Inferior parietal cortex (tissue), 1 donor: ENCODE results near the gene RIPOR3.

ENCODE experiments used
- DNase-seq: peaks from one replicate; pipeline ENCODE4 v3.0.0-alpha.2; 2016; ENCODE audit errors: extremely low spot score

Gene RIPOR3

DNA sequence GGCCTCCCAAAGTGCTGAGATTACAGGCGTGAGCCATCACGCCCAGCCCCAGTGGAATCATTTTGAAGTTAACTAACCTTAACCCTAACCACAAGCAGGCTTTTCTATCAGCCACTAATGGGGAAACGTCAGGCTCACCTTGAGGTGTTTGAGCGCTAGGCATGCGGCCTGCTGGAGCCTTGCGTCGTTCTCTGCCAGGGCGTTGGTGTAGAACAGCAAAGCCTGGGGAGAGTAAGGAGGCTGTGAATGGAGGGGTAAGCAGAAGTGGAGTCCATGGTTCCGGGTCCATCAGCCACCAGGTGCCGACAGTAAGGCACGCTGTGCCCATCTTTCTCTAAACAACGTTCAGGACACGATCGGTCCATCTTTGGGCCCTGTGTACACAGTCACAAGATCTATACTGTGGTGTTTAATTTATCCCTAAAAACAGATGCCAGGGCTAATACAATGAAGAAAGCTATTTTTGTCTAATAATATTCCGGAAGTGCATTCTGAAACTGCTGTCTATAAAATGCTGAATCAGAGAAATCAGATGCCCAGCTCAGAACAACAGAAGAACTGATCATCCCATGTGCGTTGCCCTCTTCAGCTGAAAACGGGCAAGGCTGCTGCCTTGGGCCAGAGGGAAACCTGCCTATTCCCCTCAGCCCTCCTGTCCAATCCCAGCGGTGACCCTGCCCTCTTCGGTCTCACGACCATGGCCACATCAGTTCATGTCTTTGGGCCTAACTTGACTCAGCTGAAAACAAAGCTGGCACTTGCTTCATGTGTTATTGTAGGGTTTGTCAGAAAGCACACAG lies 101.6 kb downstream of the RIPOR3 start:
- DNase-seq = no peak

- no peak for DNase-seq
Measured at GRCh38 chr20:50588034-50588736, 103.2 kb downstream of the RIPOR3 start.

DNA sequence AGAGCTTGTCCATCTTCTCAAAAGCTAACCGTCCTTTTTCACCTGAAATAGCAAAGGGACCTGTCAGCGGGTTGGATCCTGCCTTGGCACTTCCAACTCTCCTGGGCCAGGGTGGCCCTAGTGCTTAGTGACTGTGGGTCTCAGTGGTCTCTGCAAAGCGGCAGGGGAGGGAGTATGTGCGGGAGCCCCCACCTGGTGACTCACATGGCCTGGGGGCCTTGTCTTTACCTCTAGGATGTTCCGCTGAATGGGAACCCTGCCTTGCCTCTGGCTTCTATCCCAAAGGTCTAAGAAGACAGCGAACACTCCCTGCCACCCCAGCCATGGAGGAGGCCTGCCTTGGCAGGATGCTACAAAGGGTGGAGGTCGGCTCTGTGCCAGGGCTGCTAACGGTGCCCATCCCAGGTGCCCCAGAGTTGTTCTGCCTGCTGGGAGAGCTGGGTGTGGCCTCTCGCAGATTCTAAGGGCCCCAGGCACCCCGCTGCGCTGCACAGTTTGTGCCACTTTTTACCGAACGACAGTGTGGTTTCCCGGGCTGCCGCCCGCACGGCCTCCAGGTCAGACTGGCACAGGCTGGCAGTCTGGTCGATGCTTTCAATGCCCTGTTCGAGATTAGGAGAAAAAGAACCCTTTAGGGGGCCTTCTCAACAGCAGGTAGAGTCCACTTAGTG lies 103.9 kb downstream of the RIPOR3 start:
- DNase-seq = no peak

- no peak for DNase-seq
Measured at GRCh38 chr20:50586531-50587232, 104.7 kb downstream of the RIPOR3 start.

- DNase-seq = no peak
Measured at GRCh38 chr20:50585678-50586077, 105.7 kb downstream of the RIPOR3 start.

DNA sequence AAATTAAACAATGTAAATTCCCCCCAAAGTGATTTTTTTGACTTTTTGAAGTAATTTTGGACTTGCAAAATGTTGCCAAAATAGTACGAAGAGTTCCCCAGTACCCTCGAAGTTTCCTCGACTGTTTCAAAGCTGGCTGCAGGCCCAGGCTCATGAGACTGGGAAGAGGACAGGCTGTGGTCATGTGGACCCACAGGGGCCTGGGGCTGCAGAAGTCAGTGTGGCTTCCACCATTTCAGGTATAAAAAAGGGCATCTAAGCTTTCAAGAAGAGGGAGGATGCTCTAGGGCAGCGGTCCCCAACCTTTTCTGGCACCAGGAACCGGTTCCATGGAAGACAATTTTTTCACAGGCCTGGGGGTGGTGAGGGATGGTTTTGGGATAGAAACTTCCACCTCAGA lies 106.1 kb downstream of the RIPOR3 start:
- DNase-seq = no peak

- DNase-seq = no peak
Measured at GRCh38 chr20:50584687-50585086, 106.7 kb downstream of the RIPOR3 start.

DNA sequence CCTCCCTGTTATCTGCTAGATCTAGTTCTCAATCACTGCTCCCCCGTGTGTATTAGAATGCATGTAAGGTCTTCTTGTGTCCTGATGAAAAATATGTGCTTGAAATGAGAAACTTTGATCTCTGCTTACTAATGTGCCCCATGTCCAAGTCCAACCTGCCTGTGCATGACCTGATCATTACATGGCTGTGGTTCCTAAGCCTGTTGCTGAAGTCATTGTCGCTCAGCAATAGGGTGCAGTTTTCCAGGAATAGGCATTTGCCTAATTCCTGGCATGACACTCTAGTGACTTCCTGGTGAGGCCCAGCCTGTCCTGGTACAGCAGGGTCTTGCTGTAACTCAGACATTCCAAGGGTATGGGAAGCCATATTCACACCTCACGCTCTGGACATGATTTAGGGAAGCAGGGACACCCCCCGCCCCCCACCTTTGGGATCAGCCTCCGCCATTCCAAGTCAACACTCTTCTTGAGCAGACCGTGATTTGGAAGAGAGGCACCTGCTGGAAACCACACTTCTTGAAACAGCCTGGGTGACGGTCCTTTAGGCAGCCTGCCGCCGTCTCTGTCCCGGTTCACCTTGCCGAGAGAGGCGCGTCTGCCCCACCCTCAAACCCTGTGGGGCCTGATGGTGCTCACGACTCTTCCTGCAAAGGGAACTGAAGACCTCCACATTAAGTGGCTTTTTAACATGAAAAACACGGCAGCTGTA lies 107.7 kb downstream of the RIPOR3 start:
- no peak for DNase-seq

DNA sequence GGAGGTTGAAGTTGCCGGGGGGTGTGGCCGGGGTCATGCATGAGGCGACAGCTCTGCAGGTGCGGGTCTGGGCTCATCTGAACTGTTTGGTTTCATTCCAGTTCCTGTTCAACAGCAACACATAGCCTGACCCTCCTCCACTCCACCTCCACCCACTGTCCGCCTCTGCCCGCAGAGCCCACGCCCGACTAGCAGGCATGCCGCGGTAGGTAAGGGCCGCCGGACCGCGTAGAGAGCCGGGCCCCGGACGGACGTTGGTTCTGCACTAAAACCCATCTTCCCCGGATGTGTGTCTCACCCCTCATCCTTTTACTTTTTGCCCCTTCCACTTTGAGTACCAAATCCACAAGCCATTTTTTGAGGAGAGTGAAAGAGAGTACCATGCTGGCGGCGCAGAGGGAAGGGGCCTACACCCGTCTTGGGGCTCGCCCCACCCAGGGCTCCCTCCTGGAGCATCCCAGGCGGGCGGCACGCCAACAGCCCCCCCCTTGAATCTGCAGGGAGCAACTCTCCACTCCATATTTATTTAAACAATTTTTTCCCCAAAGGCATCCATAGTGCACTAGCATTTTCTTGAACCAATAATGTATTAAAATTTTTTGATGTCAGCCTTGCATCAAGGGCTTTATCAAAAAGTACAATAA lies 108.6 kb downstream of the RIPOR3 start:
- DNase-seq = no peak

GRCh38 chr20:50582092-50582491 lies 109.2 kb downstream of the RIPOR3 start:
- no peak for DNase-seq

DNA sequence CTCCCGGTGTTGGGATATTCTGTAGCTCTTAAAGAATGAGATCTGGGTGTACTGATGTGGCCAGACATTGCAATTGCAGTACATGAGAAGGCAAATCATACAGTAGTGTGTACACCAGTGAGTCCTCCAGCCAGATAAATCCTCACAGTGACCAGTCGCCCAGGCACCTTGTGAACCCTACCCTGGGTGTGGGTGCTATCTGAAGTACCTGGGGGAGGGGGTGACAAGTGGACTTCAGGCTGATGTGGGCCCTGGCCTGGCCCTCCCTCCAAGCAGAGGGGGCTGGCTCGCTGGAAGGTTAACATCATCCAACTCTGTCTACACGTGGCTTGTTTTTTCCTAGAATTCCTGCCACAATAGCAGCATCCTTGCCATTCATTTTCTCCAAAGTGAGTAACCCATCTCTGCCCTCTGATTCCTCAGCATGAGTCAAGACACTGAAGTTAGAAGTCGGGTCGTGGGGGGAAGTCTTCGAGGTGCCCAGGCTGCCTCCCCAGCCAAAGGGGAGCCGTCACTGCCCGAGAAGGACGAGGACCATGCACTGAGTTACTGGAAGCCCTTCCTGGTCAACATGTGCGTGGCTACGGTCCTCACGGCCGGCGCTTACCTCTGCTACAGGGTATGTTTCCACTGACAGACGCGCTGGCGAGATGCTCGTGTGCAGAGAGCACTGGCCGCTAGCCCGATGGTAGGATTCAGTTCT lies 110.3 kb downstream of the RIPOR3 start:
- no peak for DNase-seq

DNA sequence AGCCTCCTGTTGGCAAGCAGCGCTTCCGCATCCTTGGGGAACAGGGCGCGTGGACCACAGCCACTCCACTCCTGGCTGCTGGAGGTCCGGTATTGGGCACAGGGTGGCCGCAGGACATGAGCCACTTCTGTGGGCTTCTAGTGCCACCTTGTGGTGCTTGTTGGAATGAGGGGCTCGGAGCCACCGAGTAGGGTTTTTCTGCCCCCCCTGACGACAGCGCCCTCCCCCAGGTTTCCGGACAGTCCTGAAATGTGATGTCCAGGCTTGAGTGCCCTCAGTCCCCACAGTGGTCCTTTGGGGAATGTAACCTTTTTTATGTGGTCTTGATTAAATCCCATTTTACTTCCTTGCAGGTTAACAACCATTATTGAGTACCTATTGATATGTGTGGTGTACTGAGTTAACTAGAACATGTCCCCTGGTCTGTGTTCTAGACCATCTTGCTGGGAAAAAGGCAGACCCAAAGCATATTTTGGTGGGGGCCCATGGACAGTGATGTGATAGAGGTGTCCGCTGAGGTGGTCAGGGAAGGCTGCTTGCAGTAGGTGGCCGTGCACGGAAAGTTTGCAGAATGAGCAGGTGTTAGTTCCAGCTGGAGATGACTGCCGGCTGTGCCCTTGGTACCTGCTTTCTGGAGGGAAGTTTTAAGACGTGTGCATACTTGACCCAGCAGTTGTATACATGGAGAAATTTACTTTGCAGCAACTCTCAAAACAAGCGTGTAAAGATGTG lies 111.2 kb downstream of the RIPOR3 start:
- DNase-seq = peak; percentile 71

- no peak for DNase-seq
Measured at GRCh38 chr20:50579511-50579910, 111.8 kb downstream of the RIPOR3 start.

DNA sequence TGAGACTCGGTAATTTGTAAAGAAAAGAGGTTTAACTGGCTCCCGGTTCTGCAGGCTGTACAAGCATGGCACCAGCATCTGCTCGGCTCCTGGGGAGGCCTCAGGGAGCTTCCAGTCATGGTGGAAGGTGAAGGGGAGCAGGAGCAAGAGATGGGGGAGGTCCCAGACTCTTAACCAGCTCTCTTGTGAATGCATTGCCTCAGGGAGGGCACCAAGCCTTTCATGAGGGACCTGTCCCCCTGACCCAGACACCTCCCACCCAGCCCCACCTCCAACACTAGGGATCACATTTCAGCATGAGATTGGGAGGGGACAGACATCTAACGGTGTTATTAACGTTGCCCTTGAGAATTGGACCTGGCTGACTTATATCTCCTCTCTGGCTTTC lies 112.6 kb downstream of the RIPOR3 start:
- DNase-seq = no peak

- DNase-seq = no peak
Measured at GRCh38 chr20:50578061-50578777, 113.1 kb downstream of the RIPOR3 start.

DNA sequence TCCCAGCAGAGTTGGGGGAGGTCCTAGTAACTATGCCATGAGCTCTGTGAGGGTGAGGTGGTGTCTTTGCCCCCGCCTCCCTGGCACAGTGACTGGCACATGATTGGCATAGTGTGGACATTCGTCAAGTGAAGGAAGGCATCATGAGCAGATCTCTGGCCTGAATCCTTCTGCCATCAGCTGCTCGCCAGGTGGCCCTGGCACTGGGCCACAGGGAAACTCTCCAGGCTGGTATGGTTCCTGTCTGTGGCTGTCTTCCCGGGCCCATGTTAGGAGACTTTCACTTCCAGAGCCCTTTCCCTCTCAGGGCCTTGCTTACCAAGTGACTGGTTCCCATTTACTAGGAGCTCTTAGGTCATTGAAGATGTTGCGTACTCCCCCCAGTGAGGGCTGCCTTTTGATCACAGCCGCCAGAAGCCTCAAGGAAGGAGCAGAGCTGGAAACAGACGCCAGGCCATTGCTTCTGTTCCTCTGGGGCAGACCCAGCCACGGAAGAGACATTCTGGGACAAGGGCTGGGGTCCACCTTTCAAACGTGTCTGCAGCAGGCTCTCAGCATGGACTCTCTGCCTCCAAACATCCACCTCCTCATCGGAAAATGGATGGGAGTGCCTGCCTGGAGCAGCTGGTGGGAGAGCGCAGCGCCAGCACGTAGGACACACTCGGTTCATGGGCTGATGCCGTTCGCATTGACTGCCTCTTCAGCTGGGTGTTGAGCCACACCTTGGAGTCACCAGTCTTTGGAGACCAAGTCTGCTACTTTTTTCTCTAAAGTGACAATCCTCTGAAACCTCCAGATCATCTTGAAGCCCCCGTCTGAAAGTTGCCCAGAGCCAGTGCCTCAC lies 113.9 kb downstream of the RIPOR3 start:
- DNase-seq = no peak

GRCh38 chr20:50575865-50576720 lies 115.2 kb downstream of the RIPOR3 start:
- DNase-seq = peak; percentile 62
